ENCODE data around the gene CTBP2.

Gene CTBP2

DNA sequence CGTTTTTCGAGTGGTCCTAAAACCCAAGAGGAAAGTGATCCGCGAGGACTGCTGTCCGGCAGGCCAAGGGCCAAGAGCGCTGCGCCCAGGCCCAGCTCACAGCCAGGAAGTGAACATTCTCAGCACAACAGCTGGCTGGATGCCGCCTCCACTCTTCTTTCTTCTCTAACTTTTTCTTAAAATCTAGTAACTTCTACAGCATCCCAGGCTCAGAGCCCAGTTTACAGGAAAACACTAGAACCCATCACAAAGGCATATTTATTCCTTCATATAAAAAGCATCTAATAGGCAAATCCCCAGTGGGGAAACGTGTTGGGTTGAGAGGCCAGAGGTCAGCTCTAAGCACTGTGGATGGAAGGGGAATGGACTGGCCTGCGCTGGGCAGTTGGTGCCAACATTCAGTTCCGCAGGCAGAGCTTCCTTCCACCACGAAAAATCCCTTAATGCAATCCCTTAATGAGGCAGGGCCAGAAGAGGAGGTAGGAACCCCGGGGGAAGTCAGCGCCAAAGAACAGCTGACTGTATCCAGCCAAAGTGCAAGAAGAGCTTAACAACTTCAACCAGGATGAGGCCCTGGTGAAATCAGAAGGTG, 143.7 kb downstream of the CTBP2 start:
- no peak overlapping the region for H3K27ac ChIP-seq
- DNase-seq (ENCODE audit: low read depth, low spot score) = no peak

DNA sequence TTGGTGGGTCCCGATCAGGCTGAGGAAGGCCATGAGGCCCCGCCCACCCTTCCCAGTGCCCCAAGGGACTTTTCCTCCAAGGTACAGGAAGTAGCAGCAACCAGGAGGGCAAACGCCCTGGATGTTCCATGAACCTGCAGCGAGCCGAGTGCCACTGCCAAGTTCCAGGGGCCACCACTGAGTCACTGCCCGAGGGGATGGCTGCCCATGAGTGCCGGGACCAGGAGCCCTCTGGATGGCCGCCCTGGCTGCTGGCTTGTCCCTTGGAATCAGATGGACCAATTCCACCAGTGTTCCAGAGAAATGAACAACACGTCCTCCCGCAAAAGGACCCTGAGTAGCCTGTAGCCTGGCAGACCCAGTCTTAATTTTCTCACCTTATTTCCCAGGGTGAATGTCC, 144.2 kb downstream of the CTBP2 start:
- DNase-seq (ENCODE audit: low read depth, low spot score) = no peak
- H3K27ac ChIP-seq = no peak overlapping the region

DNA sequence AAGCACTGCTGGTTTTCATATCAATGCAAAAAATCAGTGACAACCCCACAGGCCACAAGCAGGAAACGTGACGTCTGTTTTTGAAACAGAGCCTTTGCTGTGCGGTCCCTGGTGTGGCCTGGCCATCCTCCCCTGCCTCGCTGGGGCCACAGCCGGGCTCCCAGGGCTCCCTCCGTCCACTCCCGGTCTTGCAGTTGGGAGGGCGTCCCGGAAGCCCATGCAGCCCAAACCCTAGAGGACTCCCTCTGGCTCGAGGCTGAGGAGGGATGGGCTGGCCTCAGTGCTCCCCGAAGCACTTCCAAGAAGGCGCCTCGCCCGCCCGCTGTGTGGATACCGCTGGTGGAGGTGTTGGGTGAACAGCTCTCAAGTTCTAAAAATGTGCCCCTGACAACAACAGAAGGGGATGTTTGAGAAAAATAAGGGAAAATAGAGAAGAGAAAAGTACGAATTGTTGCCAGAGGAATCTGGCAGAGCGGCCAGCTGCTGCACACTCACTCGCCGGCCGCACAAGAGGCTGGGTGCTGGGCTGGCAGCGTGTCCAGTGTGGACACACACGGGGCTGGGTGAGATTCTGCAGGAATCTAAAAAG, 144.9 kb downstream of the CTBP2 start:
- DNase-seq (ENCODE audit: low read depth, low spot score) = no peak
- H3K27ac ChIP-seq = no peak overlapping the region

DNA sequence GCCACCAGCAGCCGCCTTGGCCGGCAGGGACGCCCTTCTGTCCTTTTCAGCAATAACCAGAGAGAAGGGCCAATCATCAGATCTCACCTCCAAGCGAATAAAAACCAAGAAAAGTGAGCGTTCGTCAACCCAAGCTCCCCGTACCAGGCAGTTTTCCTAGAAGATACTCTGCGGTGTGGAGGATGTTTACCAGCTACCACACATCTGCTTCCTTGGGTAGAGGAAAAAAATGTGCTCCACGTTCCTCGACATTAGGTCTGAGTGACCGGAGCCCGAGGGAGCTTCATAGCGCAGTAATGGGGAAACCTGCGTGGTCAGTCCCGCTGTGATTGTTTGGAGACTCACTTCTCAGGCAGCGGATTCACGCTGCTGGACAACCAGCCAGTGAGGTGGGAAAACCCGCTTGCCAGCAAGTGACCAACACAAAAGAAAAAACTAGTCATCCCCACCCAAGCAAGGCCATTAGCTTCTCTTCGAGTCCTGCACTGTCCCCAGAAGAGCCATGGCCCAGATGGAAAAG, 145.5 kb downstream of the CTBP2 start:
- DNase-seq (ENCODE audit: low read depth, low spot score) = no peak
- H3K27ac ChIP-seq = no peak overlapping the region

DNA sequence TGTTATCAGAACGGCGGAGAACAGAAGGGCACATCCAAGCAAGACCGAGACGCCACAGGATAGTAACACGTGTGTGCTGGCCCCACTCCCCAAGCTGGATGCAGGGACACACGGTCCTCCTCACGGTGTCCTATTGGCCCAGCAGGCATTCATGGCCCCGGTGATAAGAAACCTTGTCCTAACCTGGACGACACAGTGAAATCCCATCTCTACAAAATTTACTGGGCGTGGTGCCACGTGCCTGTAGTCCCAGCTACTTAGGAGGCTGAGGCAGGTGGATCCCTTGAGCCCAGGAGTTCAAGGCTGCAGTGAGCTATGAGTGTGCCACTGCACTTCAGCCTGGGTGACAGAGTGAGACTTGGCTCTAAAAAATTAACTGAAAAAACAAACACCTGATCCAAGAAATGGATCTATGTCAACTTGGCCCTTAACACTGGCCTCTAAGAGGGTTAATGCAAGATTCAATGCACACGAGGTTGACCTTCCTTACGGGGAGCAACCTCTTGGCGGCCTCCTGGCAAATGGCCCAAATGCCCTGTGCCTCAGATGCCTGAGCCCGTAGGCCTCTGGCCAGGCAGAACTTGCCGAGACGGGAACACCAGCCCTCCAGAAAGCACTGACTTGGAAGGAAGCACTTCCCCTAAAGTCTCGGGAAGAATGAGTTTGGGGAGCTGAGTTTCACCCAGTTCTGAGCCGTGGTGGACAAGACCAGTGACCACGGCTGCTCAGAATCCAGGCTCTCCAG, 146.1 kb downstream of the CTBP2 start:
- no peak for DNase-seq (ENCODE audit: low read depth, low spot score)
- H3K27ac ChIP-seq = no peak overlapping the region

GRCh38 chr10:125013529-125013872, 146.9 kb downstream of the CTBP2 start:
- no peak overlapping the region for H3K27ac ChIP-seq
- DNase-seq (ENCODE audit: low read depth, low spot score) = no peak

DNA sequence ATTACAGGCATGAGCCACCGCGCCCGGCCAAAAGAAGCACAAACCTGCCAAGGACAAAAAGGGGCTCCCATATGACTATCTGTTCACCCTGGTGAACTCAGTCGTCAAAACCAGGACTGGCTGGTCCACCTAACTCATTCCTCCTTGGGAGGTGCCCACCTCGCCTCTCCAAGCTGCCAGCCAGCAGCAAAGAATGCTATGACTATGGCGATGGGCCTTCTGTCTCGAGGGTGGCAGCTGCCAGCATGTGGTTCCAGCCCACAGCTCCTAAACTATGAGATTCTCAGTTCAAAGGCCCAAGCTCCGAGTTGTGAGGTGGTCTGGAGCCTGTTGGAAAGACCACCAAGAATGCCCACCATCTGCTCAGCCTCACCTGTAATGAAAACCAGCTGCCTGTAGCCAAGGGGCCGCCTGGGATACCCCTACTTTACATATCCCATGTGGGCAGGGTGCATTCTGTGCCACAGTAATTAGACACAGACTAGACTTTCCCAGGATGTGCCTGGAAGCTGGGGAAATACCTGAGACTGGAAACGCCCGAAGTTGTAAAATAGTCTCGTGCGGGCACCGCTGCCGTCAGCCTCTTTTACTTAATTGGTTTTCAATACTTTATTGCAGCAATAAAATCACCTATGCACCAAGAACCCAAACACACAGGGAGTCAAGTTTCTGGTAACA, 147.4 kb downstream of the CTBP2 start:
- no peak overlapping the region for H3K27ac ChIP-seq
- no peak for DNase-seq (ENCODE audit: low read depth, low spot score)

DNA sequence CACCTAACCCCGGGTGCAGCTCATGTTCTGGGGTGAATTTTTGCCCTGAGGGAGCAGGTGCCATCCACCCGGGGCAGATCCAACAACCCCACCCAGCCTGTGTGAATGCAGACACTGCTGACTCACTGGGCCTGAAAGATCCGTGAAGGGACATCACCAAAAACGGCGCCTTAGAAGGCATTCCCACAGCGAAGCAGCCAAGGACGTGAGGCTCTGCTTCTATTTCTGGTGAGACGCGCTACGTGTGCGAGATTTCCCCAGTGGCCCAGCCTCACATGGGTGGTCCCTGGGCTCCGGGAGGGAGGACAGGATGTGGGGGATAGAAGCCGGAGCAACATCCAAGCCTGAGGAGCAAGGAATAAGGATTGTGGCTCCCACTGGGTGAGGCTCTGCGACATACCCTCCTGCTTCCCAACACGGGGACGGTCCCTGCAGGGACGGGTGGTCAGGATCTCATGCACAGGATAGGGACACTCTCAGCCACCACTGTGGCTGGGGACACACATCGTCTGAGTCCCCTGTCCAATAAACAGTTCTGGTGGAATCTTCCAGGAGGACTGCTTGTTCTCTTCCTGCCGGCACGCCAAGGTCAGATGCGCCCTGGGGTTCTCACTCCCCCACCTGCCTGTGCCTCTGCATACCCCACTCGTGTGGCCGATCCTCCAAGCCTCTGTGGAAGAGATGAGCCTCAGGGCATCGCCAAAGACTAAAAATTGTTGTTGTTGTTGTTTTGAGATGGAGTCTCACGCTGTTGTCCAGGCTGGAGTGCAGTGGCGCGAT, 148.2 kb downstream of the CTBP2 start:
- DNase-seq (ENCODE audit: low read depth, low spot score) = no peak
- peak overlapping the region; percentile 93 for H3K27ac ChIP-seq

DNA sequence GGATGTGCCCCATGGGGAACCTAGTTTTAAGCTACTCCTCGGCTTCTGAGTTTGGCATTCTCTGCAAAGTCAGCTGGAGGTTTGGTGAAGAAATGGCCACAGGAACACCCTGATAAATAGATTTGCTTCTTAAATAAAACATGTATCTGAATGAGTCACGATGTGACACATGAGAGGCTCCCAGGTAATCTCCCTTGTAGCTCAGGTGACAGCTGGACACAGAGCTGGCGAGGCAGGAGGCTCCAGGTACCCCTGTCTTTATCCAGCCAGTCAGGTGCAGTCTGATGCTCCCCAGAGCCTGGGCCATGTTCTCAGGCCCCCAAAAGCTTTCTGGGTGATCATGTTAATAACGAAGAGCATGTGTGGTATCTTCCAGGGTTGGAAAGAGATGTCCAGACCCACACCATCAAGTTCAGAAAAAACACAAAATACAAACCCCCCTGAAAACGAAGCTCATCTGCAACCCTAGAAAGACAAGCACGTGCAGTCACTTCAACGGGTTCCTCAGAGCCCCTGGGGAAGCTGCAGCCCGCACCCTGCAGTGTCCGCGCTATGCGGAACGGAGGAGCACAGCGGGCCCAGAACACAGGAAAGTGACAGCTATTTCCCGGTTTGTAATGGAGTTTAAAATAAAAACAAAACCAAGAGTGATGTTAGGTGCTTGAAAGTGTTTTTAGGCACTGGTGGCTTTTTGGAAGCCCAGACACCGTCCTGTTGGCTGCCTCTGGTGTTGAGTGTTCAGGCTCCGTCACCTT, 149.0 kb downstream of the CTBP2 start:
- H3K27ac ChIP-seq = peak overlapping the region; percentile 93
- no peak for DNase-seq (ENCODE audit: low read depth, low spot score)

- H3K27ac ChIP-seq = peak overlapping the region; percentile 93
- no peak for DNase-seq (ENCODE audit: low read depth, low spot score)
Observed at GRCh38 chr10:125010362-125010761, 150.0 kb downstream of the CTBP2 start.

GRCh38 chr10:125009661-125010161, 150.7 kb downstream of the CTBP2 start:
- DNase-seq (ENCODE audit: low read depth, low spot score) = no peak
- H3K27ac ChIP-seq = peak overlapping the region; percentile 93

DNA sequence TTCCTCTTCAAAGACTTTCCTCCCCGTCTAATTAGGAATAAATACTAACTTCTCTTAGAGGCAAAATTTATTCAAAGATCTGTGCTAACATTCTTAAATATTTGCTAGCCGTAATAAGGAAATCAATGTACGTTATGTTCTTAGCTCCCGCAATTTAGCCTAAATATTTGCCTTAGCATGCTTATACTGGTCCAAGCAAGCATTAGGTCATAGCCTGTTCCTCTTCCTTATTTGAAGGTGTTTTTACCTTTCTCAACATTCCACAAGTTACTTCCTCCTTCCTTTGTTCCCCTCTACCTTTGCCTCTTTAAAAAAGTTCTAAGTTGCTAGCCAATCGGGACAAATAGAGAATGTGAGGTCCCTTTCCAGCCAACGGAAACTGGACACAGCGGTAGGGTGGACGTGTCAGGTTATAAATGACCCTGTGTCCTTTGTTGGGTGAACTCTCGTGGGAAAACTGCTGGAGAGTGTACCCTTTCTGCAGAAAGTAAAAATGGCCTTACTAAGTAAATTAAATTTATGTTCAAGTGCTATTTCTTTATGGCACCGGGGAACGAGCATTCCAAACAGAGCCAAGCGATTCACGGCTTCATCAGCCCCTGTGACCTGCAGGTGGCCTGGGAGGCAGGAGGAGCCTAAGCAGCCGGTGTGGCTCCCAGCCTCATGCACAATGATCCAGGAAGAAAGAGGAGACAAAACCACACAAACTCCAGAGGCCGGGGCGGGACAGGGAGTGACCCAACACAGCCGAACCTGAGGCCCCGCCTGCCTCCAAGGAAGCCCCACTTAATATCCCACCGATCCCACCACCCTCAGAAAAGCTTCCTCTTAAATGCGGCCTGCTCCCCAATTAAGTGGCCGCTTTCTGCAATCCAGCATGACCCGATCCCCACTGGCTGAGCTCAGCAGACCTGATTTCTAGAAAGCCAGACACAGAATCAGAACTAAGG, 151.4 kb downstream of the CTBP2 start:
- DNase-seq (ENCODE audit: low read depth, low spot score) = no peak
- H3K27ac ChIP-seq = peak overlapping the region; percentile 93

- DNase-seq (ENCODE audit: low read depth, low spot score) = no peak
- H3K27ac ChIP-seq = peak overlapping the region; percentile 93
Observed at GRCh38 chr10:125007436-125007835, 152.9 kb downstream of the CTBP2 start.

DNA sequence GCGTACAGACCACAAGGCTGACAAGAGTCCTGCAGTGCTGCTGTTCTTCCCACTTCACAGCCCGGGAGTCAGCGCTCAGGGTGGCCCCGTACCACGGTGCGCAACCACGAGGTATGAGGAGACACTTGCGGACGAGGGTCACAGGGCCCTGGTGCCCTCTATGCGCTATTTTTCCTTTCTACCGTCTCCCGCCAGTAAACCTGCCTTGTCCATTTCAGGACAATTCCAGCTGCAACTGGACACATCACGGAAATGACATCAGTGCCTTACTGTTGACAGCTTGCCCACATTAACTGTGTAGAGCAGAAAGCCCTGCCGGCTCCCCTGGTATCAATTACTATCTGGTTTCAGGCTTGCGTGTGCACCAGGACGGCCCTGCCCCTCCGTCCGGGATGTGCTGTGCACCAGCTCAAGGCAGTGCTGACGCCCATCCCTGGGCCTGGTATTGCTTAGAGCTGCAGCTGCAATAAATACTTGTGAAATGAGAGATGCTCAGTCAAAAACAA, 153.4 kb downstream of the CTBP2 start:
- no peak for DNase-seq (ENCODE audit: low read depth, low spot score)
- peak overlapping the region; percentile 93 for H3K27ac ChIP-seq

- no peak for DNase-seq (ENCODE audit: low read depth, low spot score)
- H3K27ac ChIP-seq = no peak overlapping the region
Observed at GRCh38 chr10:125006188-125006680, 154.1 kb downstream of the CTBP2 start.

DNA sequence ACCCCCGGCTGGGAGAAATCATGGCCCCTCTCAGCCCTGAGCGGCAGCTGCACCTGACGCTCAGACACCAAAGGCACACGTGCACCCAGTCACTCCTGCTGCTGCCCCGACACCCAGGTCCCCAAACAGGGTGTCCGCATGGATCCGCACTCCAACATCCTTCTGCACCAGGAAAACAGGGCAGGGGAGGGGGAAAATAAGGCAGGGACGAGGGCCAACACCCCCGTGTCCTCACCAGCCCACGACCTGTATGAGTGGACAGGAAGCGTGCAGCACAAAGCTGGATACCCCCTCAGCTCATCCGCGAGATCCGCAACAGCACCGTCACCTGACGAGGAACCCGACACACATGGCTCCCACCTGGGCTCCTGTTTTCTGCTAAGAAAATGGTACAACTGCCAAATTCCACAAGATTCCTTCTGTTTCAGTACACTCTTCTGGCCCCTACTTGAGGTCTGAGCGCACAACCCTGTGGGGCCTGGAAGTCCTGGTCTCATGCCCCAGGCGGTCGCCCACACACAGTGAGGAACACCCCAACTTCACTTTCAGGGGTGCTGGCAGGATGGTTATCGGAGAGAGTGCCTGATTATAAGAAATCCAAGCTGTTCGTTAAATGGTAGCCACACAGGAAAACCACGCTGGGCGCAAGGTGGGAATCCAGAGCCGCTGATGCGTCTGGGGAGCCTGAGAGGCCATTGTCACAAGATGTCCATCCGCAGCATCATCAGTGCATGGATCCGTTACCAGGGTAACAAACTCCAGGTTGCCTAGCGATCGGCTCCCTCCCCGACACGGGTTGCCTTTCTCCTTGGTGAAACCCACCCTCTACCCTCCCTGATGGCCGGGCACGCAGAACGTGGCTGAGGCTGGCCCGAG, 154.8 kb downstream of the CTBP2 start:
- DNase-seq (ENCODE audit: low read depth, low spot score) = no peak
- no peak overlapping the region for H3K27ac ChIP-seq

Data from epithelial cell of prostate (primary cell).